HUES6 (cell line): ENCODE results near the gene PRKG1.

Experiments
- H3K27ac ChIP-seq: 2 replicates; pipeline ENCODE4 v1.7.0; 2013; ENCODE audit warnings: low read depth, mild to moderate bottlenecking, low read length, inconsistent platforms
- H3K27me3 ChIP-seq: 2 replicates; pipeline ENCODE4 v1.6.1; 2013; ENCODE audit warnings: low read length; ENCODE audit not compliant: control insufficient read depth, insufficient read depth
- H3K36me3 ChIP-seq: 2 replicates; pipeline ENCODE4 v1.6.1; 2013; ENCODE audit warnings: low read length; ENCODE audit not compliant: control insufficient read depth, insufficient read depth
- H3K4me1 ChIP-seq: 2 replicates; pipeline ENCODE4 v1.6.1; 2013; ENCODE audit warnings: low read length; ENCODE audit not compliant: control insufficient read depth, insufficient read depth
- H3K4me3 ChIP-seq: 2 replicates; pipeline ENCODE4 v1.5.1; 2013; ENCODE audit warnings: low read depth, low read length
- H3K9ac ChIP-seq: one replicate; pipeline ENCODE4 v1.6.1; 2013; ENCODE audit warnings: mild to moderate bottlenecking, low read length
- H3K9me3 ChIP-seq: 2 replicates; pipeline ENCODE4 v1.6.1; 2013; ENCODE audit warnings: low read depth, low read length; ENCODE audit not compliant: control insufficient read depth, insufficient read depth

Gene PRKG1

DNA sequence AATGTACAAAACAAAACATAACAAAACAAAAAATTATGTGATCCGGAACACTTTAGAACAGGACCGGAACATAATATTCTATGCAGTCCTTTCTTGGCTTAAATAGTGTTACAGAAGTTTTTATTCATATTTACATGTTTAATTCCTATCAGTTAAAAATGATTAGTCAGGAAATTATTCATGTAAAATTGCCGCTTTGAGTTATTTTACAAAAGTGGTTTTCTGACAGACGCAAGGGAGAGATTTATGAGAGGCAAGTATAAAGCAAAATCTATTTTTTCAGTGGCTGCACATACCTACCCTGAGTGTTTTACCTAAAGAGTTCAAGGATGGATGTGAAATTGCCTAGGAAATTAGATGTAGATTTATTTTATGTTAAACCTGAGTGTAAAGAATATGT is 1009.1 kb downstream of the PRKG1 start:
- H3K9ac ChIP-seq: no peak overlapping the region
- H3K27ac ChIP-seq: no peak overlapping the region
- H3K4me1 ChIP-seq: no peaks in the 10 kb centered on the region
- peaks cover 2% of the 10 kb centered on the region for H3K9me3 ChIP-seq
- H3K4me3 ChIP-seq: no peak overlapping the region
- H3K27me3 ChIP-seq: no peaks in the 10 kb centered on the region
- H3K36me3 ChIP-seq: no peaks in the 10 kb centered on the region; the same call in 1 of the 2 replicates

DNA sequence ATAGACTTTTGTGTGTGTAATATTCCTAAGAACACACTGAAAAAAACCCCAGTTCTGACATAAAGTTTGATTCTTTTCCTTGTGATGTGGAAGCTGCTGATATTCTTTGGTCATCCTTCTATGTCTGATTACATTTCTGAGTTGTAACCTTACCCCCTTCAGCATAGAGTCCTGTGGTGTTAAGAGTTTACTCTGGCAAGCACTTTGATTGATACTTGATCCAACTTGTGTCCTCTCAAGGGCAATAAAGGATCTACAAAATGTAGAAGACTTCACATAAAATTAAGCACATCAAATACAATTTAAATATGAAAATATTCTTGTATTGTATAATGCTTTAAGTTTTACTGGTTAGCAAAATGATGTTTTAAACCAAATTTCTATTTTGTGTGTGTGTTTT is 1018.1 kb downstream of the PRKG1 start:
- H3K27me3 ChIP-seq: no peaks in the 10 kb centered on the region
- H3K27ac ChIP-seq: no peak overlapping the region
- H3K4me1 ChIP-seq: peaks cover 7% of the 10 kb centered on the region; the same call in 1 of the 2 replicates
- no peaks in the 10 kb centered on the region; the same call in 1 of the 2 replicates for H3K36me3 ChIP-seq
- H3K9me3 ChIP-seq: peaks cover 4% of the 10 kb centered on the region
- no peak overlapping the region for H3K9ac ChIP-seq
- H3K4me3 ChIP-seq: no peak overlapping the region

DNA sequence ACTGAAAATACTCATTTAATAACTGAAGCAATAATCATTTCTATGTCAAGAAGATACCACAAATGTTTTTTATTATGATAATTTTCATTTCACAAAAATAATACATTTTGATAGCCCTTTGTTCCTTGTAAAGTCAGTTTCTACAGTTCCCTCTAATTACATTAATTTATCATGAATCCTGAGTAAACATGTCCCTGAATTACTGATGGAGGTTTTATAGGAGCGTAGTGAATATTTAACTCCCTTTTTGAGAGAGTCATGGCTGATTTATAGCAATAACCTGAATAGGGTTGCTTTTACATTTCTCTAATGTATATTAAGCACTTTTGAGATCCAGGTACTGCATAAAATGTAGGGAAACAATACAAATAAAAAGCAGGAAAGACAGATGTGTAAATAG is 1023.8 kb downstream of the PRKG1 start:
- H3K4me3 ChIP-seq: no peak overlapping the region
- H3K4me1 ChIP-seq: no peaks in the 10 kb centered on the region; the same call in 1 of the 2 replicates
- no peak overlapping the region for H3K9ac ChIP-seq
- no peak overlapping the region for H3K27ac ChIP-seq
- H3K9me3 ChIP-seq: no peaks in the 10 kb centered on the region
- no peaks in the 10 kb centered on the region for H3K36me3 ChIP-seq
- H3K27me3 ChIP-seq: no peaks in the 10 kb centered on the region

DNA sequence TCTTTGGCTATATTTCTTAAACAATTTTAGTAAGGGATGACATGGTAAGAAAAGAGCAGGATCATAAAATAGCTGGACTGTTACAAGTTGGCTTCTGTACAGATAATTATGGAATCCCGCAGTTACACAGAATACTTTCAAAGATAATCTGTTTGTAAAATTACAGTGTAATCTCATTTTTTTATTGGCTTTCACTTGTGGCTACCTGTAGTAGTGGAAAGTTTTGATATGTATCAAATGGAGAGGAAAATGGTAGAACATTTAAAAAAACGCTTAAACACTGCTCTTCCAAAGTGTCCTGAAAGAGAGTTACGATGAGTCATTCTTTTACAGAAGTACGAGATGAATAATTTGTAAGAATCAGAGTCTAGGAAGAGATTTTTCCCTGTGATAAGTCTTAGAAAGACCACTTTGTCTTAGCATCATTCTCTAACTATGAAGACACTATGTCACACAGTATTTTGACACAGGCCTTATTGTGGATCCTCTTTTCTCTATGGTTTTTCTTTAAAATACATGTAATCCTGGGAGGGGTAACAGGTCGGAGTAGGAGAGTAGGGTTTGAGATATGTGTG is 1024.8 kb downstream of the PRKG1 start:
- no peaks in the 10 kb centered on the region for H3K9me3 ChIP-seq

DNA sequence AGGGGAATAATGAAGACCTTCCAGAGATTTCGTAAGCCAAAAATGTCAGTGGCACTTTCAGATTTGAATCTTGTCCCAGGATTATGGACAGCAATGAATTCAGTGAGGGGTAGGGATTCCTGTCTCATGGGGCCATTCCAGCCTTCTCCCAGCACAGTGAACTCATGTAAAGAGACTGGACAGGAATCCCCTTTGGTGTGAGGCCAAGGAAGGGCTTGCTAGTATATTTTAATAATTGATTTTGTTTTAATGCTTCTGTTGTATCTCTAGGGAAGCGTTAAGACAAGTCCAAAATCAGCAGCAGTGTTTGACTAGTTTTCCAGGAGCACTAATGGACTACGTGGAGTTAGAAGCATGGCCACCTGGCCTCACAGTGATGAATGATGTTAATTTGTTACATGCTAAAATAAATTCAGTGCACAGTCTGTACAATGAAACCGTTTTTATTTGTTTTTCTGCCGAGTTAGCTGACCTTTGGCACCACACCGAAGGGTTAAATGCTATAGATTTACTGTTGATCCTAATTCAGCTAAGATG is 1025.8 kb downstream of the PRKG1 start:
- H3K36me3 ChIP-seq: no peaks in the 10 kb centered on the region
- no peak overlapping the region for H3K9ac ChIP-seq
- no peak overlapping the region for H3K27ac ChIP-seq
- H3K4me3 ChIP-seq: no peak overlapping the region
- H3K9me3 ChIP-seq: no peaks in the 10 kb centered on the region
- H3K4me1 ChIP-seq: no peaks in the 10 kb centered on the region; the same call in 1 of the 2 replicates
- H3K27me3 ChIP-seq: no peaks in the 10 kb centered on the region

More for the DNA sequence above, 1024.8 kb downstream of the PRKG1 start:
- Histone ChIP-seq H3K27me3 (no peaks in the 10 kb centered on the region), H3K9ac (no peak overlapping the region), H3K4me1 (no peaks in the 10 kb centered on the region; the same call in 1 of the 2 replicates), H3K27ac (no peak overlapping the region), H3K4me3 (no peak overlapping the region), H3K36me3 (no peaks in the 10 kb centered on the region)

DNA sequence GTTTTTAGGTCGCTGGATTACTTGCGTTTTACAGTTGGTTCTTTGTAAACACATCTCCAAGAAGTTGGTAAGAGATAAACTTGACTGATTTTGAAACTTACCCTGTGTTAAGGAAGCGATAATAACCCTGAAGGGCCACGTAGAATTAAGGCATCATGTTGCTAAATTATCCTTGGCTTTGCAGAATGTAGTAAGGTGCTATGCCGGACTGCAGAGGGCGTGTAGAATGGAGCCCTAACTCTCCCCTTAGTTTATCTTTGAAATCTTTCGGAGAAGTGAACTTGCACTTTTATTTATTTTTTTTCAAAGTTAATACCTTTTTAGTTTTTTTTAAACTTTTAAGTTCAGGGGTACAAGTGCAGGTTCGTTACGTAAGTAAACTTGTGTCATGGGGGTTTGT is 1031.0 kb downstream of the PRKG1 start:
- peaks cover 4% of the 10 kb centered on the region; the same call in 1 of the 2 replicates for H3K4me1 ChIP-seq
- no peak overlapping the region for H3K27ac ChIP-seq
- H3K27me3 ChIP-seq: no peaks in the 10 kb centered on the region
- no peaks in the 10 kb centered on the region for H3K9me3 ChIP-seq
- H3K4me3 ChIP-seq: no peak overlapping the region
- no peaks in the 10 kb centered on the region for H3K36me3 ChIP-seq
- H3K9ac ChIP-seq: no peak overlapping the region

DNA sequence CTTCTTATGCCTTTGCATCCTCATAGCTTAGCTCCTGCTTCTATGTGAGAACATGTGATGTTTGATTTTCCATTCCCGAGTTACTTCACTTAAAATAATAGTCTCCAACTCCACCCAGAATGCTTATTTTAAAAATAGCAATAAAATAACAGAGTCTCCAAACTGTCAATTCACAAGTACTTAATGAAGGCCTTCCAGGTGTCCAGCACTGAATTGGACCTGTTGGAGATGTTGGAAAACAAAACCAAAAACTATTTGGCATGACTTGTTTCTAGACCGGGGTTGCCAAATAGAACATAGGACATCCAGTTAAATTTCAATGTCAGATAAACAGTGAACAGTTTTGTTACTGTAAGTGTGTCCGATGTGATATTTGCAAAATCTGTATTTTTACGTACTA is 1031.7 kb downstream of the PRKG1 start:
- peaks cover 4% of the 10 kb centered on the region; the same call in 1 of the 2 replicates for H3K4me1 ChIP-seq
- no peaks in the 10 kb centered on the region for H3K9me3 ChIP-seq
- H3K27me3 ChIP-seq: no peaks in the 10 kb centered on the region
- H3K9ac ChIP-seq: no peak overlapping the region
- no peak overlapping the region for H3K4me3 ChIP-seq
- H3K36me3 ChIP-seq: no peaks in the 10 kb centered on the region
- no peak overlapping the region for H3K27ac ChIP-seq

DNA sequence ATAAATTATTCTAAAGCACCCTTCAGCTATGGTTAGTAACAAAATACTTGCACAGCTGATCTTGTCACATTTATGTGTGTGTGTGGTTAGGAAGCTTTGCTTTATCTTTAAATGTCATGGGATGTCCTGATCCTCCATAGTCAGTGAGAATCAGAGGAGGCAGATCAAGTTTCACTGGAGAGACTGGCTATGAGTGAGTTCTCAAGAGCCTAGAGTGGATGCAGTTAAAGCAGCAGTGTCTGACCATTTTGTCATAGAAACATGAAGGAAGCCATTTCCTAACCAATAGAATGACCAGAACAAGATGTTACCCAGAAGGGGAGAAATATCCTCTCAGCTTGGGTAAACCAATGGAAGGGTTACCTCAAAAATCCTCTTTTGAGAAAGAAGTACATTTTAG is 1032.6 kb downstream of the PRKG1 start:
- no peak overlapping the region for H3K9ac ChIP-seq
- H3K36me3 ChIP-seq: no peaks in the 10 kb centered on the region
- H3K4me3 ChIP-seq: no peak overlapping the region
- no peaks in the 10 kb centered on the region for H3K27me3 ChIP-seq
- H3K9me3 ChIP-seq: no peaks in the 10 kb centered on the region
- H3K4me1 ChIP-seq: peaks cover 4% of the 10 kb centered on the region; the same call in 1 of the 2 replicates
- no peak overlapping the region for H3K27ac ChIP-seq

DNA sequence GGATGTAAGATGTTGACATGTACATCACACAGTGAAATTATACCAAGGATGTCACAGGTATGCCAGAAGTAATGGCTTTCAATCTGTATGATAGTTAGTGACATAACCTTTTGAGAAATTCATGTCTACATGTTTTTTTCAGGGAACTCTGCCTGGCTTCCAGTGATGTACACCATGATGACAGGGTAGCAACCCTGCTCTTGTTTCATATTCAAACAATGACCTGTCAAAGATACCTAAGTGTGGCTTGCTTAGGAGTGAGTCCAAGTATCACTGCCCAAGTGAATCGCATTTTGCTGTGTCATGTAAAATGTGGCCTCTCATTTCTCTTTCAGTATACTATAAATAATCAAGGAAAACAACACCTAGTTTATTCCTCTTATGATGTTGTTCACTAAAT is 1033.9 kb downstream of the PRKG1 start:
- Histone ChIP-seq H3K4me3 (no peak overlapping the region), H3K4me1 (peaks cover 11% of the 10 kb centered on the region; the same call in 1 of the 2 replicates), H3K9me3 (no peaks in the 10 kb centered on the region), H3K27ac (no peak overlapping the region), H3K36me3 (no peaks in the 10 kb centered on the region), H3K27me3 (no peaks in the 10 kb centered on the region), H3K9ac (no peak overlapping the region)

DNA sequence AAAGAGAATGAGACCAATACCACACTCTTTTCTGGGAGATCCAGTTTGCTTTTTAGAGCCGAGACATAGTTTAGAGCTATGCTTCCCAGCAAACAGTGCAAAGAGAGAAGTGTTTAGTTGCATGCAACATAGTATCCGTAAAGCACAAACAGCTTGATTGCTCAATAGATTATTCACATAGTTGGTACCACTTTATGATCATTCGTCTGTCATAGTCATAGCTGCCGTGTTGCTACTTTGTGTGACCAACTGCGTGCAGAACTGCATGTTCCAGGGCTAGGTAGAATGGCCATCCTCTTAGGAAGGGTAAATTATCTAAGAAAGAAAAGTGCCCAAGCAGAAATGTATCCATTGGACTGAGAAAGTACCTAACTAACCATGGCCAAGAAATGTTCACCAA is 1036.3 kb downstream of the PRKG1 start:
- Histone ChIP-seq H3K9me3 (no peaks in the 10 kb centered on the region), H3K4me3 (no peak overlapping the region)

DNA sequence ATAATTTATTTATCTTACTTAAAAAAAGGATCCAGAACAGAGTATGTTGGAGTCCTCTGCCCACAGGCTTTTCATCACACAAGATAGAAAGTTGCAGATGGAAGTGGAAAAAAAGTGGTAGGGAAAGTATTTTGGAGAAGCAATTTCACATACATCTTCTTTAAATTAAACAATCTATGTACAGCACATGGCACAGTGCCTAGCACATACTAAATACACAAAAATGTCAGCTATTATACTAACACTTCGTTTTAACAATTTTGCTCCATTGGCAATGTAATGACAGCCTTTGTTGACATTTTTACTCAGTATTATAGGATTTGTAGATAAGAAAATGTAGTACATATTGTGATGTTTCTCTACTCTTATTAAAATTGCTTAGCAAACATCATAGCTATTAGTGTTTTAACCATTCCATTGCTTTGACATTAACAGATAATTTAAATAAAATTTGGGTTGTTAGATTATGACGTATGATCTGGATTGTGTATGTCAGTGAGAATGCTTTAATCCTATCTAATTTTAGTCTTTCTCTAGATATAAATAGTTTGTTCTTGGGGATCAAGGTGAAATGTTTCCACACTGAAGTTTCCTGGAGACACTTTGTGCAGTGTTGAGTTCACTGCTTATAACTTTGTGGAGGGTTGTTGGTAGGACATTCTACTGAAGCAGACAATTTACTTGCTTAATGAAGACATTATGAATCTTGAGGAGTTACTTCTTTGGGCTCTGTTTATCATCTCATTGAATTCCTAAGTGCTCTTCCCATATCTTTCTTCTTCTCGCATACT is 1037.0 kb downstream of the PRKG1 start:
- Histone ChIP-seq H3K9ac (no peak overlapping the region), H3K36me3 (no peaks in the 10 kb centered on the region), H3K4me3 (no peak overlapping the region), H3K27ac (no peak overlapping the region), H3K9me3 (no peaks in the 10 kb centered on the region), H3K4me1 (peaks cover 11% of the 10 kb centered on the region; the same call in 1 of the 2 replicates), H3K27me3 (no peaks in the 10 kb centered on the region)

More for the DNA sequence above, 1036.3 kb downstream of the PRKG1 start:
- Histone ChIP-seq H3K4me1 (peaks cover 11% of the 10 kb centered on the region; the same call in 1 of the 2 replicates), H3K36me3 (no peaks in the 10 kb centered on the region), H3K27ac (no peak overlapping the region), H3K27me3 (no peaks in the 10 kb centered on the region), H3K9ac (no peak overlapping the region)
